GM21737 (cell line): Measurements from ENCODE around the gene GRAMD1B.

Experiments
- ATAC-seq: cut with Tn5 transposase; IDR thresholded peaks from one replicate; pipeline ENCODE4 v1.9.1; 2021; ENCODE audit warnings: mild to moderate bottlenecking, moderate library complexity; ENCODE audit not compliant: unreplicated experiment

Gene GRAMD1B

GRCh38 chr11:123408619-123409455 lies 21.2 kb upstream of the GRAMD1B start:
- no peak for ATAC-seq

GRCh38 chr11:123409456-123410217 lies 20.4 kb upstream of the GRAMD1B start:
- no peak for ATAC-seq

DNA sequence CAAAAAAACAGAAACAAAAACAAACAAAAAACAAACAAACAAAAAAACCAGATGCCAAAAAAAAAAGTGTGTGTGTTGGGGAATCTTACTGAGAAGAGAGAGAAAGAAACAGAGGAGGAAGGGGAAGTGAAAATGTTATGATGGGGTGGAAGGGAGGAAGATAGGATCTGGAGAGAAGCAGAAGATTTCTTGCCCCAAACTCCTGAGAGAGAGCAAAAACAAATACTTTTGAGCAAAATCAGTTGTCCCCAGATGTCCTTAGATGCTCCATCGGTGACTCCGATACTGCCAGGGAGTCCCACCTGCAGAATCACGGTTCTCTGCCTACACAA lies 19.9 kb upstream of the GRAMD1B start:
- ATAC-seq: no peak

DNA sequence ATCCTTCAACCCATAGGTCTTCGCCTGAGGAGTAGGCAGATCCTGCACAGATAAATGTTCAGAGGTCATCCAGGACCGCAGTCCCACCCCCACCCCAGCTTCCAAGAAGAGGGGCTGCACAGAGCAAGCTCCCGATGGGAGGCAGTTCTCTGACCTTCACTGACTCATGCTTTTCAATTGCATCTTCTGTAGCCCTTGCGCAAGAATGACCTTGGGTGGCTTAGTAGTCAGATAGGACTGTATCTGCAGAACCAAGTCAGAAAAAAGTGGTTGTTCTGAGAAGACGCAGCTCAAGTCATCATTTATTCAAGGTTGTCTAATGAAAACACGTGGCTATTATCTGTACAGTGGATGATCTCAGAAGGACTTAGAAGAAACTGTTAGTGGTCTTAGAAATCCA lies 16.4 kb upstream of the GRAMD1B start:
- no peak for ATAC-seq

DNA sequence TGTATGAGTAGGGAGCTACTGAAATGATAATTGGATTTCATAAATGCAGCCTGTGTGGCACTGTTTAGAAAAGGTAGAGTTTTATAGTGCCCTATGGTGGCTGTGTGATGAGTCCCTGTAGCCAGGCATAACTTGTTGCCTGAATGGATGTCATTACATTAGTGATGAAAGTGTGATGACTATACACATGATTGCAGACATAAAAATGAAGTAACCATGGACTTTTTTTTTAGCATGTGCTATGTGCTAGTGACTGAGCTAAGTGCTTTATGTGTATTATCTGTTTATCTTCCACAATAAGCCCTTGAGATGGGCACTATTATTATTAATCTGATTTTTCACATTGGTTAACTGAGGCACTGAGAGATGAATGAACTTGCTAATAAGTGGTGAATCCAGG lies 13.5 kb upstream of the GRAMD1B start:
- ATAC-seq: no peak

- no peak for ATAC-seq
Measured at GRCh38 chr11:123418351-123419114, 11.5 kb upstream of the GRAMD1B start.

GRCh38 chr11:123419731-123420452 lies 10.2 kb upstream of the GRAMD1B start:
- no peak for ATAC-seq

DNA sequence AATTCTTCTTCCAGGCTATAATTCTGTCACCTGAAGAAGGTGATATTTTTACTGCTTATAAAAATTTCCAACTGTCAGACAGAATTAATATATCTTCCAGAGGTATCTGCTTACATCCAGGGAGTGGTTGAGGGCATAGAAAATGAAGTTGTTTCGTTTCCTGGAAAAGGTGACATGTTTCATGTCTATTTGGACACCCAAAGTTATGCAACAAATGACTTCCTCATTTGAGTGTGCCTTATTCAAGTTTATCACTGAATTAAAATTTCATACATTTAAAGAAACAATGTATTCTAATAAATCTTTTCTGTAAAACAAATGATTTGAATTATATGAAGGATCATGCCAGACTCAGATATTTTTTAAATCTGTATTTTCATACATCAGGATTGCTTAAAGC lies 8.5 kb upstream of the GRAMD1B start:
- no peak for ATAC-seq

GRCh38 chr11:123425367-123425766 lies 4.7 kb upstream of the GRAMD1B start:
- ATAC-seq: no peak

DNA sequence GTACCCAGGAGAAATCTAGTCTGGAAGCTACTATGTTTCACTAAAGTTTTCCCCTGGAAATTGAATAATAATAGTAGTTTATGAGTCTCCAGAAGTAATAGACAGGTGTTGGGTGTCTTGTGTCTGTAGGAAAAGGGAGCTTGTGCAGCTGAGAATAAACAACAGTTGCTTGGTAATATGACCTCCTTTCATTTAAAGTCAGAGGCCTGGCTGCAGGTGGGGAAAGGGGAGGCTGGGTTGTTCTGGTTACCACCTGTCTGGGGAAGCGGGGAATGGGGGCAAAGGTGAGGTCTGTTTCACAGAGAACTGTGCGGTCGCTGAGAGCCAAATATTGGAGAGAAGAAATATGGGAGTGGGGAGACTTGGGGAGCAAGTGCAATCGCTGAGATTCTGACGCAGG lies 3.3 kb upstream of the GRAMD1B start:
- ATAC-seq: no peak

DNA sequence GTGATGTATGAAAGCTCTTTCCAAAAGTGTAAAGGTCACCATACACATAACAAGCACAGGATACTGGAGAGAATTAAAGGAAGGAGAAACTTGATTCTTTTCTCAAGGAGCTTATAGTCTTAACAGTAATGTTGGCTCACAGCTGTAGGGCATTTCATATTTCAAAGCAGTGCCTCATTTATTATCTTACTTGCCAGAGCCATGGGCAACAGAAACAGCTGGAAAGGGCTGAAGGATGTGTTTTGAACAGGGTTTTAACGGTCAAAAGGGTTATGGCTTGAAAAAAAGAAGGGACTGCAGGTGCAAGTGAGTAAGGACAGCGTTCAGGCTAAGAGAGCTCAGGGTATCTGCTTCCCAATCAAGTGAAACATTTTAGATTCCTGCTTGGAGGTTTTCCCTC lies 2.7 kb upstream of the GRAMD1B start:
- no peak for ATAC-seq

DNA sequence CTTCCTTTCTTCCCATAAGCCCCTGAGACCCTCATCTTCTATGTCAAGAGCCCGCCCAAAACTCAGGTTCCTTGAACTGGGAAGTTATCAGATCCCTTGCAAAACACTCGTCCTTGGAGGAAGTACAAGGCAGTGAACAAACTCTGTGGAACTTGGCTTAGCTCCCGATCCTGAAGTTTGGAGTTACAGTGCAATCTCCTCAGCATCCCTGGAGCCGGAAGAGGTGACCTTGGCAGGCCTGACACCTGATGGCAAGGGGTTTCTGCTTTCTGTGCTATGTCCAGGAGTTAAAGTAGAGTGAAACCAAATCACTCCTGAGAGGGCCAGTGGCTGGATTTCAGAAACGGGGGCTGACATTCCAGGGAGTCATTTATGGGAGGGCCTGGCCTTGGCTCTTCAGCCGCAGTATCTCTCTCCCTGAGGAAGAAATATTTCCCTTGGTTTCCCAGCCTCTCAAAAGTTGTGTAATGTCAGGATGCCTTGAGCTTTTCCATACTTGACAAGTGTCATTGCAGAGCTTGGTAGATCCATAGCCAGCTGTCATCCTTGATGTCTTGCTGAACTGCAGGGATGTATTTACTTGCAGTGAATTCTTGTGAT lies 1.9 kb upstream of the GRAMD1B start:
- no peak for ATAC-seq

DNA sequence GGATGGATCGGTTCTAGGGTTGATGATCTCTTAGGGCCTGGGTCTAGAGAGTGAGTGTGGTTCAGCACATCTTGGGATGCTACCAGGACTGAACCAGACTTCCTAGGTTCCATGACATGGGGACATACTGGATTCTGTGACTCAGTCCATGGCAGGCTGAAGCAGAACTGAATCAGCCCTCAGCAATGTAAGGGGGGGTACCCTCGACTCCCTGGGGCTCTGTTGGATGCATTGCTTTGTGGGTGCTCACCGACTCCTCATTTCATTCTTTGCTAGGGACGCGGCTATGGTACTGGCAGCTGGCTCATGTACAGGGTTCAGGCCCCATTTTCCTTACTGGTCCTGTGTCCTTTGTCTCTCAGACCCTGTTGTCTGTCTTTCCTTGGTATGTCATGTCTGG lies 733 bp upstream of the GRAMD1B start:
- ATAC-seq: no peak

DNA sequence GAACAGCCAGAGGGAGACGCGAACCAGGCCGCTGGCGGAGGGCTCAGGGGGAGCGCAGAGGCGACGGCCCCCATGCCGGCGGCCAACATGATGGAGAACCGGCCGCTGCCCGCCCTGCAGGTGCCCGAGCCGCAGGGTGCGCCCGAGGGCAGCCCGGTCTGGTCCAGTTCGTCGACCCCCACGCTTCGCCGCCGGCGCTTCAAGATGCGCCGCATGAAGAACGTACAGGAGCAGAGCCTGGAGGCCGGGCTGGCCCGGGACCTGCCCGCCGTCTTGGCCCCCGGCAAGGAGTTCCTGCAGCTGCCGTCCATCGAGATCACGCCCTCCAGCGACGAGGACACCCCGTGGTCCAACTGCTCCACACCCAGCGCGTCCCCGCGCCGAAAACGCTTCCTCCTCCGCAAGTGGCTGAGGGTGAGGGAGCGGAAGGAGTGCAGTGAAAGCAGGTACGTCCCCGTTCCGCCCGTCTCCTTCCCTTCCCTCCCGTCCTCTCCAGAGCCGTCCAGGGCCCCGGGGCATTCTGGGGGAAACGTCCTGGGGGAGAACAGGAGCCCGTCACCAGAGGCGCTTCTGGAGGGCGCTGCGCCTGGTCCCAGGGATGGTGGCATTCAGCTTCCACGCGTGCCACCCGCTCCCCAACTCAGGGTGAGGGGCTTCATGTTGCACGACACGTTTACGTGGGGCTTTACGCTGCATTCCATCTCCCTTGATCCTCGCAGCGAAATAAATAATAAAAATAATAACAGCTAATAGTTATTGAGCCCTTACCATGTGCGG lies 840 bp downstream of the GRAMD1B start:
- ATAC-seq: peak; percentile 54

DNA sequence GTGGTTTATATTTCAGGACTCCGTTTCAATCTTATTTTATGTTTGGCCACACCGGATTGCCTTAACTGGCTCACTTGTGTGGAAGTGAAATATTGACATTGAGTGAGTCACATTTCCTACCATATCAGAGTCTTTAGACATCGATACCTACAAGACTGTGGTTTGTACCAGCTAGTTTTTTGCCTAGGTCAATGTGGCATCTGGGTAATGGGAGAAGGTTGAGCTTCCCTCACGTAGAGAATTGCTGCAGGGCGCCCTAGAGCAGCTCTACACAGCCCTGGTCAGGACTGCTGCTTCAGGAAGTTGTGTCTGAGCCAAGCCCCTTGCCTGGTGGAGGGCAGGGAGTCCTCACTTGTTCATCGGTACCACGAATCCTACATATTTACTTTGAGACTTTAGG lies 1.6 kb downstream of the GRAMD1B start:
- ATAC-seq: no peak

GRCh38 chr11:123434262-123434661 lies 4.2 kb downstream of the GRAMD1B start:
- no peak for ATAC-seq

DNA sequence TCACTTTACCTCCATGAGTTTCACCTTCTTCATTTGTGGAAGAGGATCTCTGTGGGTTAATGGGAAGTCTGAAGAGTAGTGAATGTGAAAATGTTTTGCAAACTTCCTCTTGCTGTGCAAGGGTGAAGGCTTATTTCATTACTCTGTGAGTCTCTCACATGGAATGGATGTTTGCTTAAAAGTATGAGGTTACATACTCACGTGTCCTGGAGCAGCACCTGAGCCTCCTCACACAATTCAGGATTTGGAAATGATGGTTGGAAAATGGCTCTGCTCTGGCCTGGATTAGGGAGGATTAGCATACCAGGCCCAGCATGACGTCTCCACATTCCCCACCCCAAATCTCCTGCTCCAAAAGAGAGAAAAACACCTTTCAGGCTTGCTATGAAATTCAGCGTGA lies 4.8 kb downstream of the GRAMD1B start:
- ATAC-seq: no peak

GRCh38 chr11:123437236-123437979 lies 7.3 kb downstream of the GRAMD1B start:
- no peak for ATAC-seq

- ATAC-seq: no peak
Measured at GRCh38 chr11:123438131-123438627, 8.1 kb downstream of the GRAMD1B start.
